Tibial nerve (tissue), 4 donors: ENCODE results near the gene RASA3.
"Not testable (repeated sequence)": the region's sequence is repeated elsewhere in the genome, so short reads cannot be mapped to it uniquely, and the experiment has no call there.

Experiments
- CTCF ChIP-seq, 5 experiments: fragments of 200-600 bp in 3 of 5; fragments of 450-650 bp in 2 of 5; sonication (generic) in 3 of 5; IDR thresholded peaks; one replicate each; pipeline ENCODE4 v1.5.1; 2016 to 2019; ENCODE audit warnings: antibody characterized with exemption in 5 of 5, mild to moderate bottlenecking in 3 of 5, moderate library complexity in 2 of 5
- EP300 ChIP-seq, 2 donors: sonication (generic); formaldehyde crosslinking; IDR thresholded peaks; one replicate each; pipeline ENCODE4 v1.6.1; 2017; ENCODE audit warnings: antibody characterized with exemption in 2 of 2, mild to moderate bottlenecking in 1 of 2
- POLR2A ChIP-seq, 2 donors: fragments of 450-650 bp; IDR thresholded peaks; one replicate each; pipeline ENCODE4 v1.6.1; 2017; ENCODE audit warnings: antibody characterized with exemption in 2 of 2, mild to moderate bottlenecking in 2 of 2, moderate library complexity in 2 of 2

DNA sequence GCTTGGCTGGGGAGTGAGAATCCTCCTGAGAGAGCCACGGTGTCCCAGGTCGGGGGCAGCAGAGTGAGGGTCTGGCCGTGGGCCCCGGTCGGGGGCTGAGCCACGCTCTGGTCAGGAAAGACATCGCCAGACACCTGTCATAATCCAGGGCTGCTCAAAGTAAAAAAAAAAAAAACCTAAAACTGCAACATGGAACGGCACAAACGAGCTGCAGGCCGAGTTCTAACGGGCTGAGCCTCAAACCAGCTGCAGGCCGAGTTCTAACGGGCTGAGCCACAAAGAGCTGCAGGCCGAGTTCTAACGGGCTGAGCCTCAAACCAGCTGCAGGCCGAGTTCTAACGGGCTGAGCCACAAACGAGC lies 21.6 kb downstream of the RASA3 start:
- not testable (repeated sequence) for TF ChIP-seq CTCF, EP300, POLR2A (IDR thresholded peaks at IDR 0.05)
